ENCODE results near the gene TTLL5. TPM values are rescaled to one million over a fixed set of nuclear protein-coding genes. Genes with fewer than 3 reads are reported as not detected.

TTLL5 gene
- total RNA-seq, 1 donor from 2014 or later, result 37.9 TPM

- H3K27ac Mint-ChIP-seq, result no peak overlapping the region
- ChIA-PET POLR2A (no interaction called here), CTCF (no interaction called here)
- H3K9me3 Mint-ChIP-seq, result peaks cover 4% of the 10 kb centered on the region
- H3K36me3 Mint-ChIP-seq (ENCODE audit: low read depth), result peaks cover 14% of the 10 kb centered on the region
- H3K4me1 Mint-ChIP-seq, result no peaks in the 10 kb centered on the region
- intact Hi-C loops (cut with micrococcal nuclease), result no loop called here
- no peaks in the 10 kb centered on the region for H3K27me3 Mint-ChIP-seq
- TF ChIP-seq, protein P1, sequence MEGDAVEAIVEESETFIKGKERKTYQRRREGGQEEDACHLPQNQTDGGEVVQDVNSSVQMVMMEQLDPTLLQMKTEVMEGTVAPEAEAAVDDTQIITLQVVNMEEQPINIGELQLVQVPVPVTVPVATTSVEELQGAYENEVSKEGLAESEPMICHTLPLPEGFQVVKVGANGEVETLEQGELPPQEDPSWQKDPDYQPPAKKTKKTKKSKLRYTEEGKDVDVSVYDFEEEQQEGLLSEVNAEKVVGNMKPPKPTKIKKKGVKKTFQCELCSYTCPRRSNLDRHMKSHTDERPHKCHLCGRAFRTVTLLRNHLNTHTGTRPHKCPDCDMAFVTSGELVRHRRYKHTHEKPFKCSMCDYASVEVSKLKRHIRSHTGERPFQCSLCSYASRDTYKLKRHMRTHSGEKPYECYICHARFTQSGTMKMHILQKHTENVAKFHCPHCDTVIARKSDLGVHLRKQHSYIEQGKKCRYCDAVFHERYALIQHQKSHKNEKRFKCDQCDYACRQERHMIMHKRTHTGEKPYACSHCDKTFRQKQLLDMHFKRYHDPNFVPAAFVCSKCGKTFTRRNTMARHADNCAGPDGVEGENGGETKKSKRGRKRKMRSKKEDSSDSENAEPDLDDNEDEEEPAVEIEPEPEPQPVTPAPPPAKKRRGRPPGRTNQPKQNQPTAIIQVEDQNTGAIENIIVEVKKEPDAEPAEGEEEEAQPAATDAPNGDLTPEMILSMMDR (IDR thresholded peaks at IDR 0.05), result no peak
- ATAC-seq (ENCODE audit: low read depth), result no peak
- no peak overlapping the region for H3K4me3 Mint-ChIP-seq
- no peak for DNase-seq
Observed at GRCh38 chr14:75835737-75836136, 174.7 kb downstream of the TTLL5 start.

DNA sequence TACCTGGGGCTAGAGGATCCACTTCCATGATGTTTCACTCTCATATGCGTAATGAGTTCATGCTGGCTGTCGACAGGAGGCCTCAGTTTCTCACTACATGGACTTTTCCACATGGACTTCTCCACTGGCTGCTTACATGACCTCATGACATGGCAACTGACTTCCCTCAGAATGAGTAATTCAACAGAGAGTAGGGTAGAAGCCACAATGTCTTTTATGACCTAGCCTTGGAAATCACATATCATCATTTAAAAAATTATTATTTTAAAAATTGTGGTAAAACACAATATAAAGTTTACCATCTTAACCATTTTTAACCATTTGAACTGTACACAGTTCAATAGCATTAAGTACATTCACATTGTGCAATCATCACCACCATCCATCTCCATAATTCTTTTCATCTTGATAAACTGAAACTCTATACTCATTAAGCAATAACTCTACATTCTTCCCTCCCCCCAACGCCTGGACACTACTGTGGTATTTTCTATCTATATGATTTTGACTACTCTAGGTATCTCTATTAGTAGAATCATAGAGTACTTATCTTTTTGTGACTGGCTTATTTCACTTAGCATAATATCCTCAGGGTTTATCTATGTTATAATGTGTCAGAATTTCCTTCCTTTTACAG lies 176.2 kb downstream of the TTLL5 start:
- Mint-ChIP-seq H3K4me3 (no peak overlapping the region), H3K36me3 (ENCODE audit: low read depth) (peaks cover 16% of the 10 kb centered on the region), H3K27ac (no peak overlapping the region), H3K9me3 (peaks cover 4% of the 10 kb centered on the region), H3K27me3 (no peaks in the 10 kb centered on the region), H3K4me1 (no peaks in the 10 kb centered on the region)
- DNase-seq, result no peak
- intact Hi-C loops (cut with micrococcal nuclease), result no loop called here
- no peak for ATAC-seq (ENCODE audit: low read depth)
- ChIA-PET CTCF (no interaction called here), POLR2A (no interaction called here)
- TF ChIP-seq, protein P1 (IDR thresholded peaks at IDR 0.05), result no peak

- TF ChIP-seq, protein P1 (IDR thresholded peaks at IDR 0.05), result no peak
- no peak overlapping the region for H3K27ac Mint-ChIP-seq
- H3K4me3 Mint-ChIP-seq, result no peak overlapping the region
- peaks cover 14% of the 10 kb centered on the region for H3K36me3 Mint-ChIP-seq (ENCODE audit: low read depth)
- no peak for ATAC-seq (ENCODE audit: low read depth)
- ChIA-PET POLR2A (no interaction called here), CTCF (no interaction called here)
- intact Hi-C loops (cut with micrococcal nuclease), result no loop called here
- no peaks in the 10 kb centered on the region for H3K4me1 Mint-ChIP-seq
- peaks cover 4% of the 10 kb centered on the region for H3K9me3 Mint-ChIP-seq
- no peaks in the 10 kb centered on the region for H3K27me3 Mint-ChIP-seq
- no peak for DNase-seq
Observed at GRCh38 chr14:75840911-75841310, 179.9 kb downstream of the TTLL5 start.

DNA sequence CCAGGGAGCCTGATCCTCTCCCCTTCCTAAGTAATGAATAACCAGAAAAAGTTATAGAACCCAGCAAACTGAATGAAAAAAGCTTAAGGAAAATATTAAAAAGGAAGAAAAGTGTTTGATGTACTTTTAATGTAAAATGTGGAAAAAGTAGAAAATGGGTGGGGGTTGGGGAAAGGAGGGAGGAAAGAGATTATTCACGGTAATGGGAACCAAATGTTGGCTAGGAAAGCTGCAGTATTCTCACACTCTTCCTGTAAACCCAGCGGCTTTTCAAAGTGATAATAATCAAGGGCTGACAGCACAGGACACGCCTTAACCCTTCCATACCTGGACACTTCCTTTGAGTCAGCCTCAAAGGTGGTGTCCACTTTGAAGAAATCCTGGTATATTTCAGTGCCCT lies 181.5 kb downstream of the TTLL5 start:
- intact Hi-C loops (cut with micrococcal nuclease), result no loop called here
- no peaks in the 10 kb centered on the region for H3K4me1 Mint-ChIP-seq
- H3K36me3 Mint-ChIP-seq (ENCODE audit: low read depth), result peaks cover 12% of the 10 kb centered on the region
- ChIA-PET CTCF (no interaction called here), POLR2A (no interaction called here)
- TF ChIP-seq, protein P1 (IDR thresholded peaks at IDR 0.05), result no peak
- DNase-seq, result no peak
- ATAC-seq (ENCODE audit: low read depth), result no peak
- no peaks in the 10 kb centered on the region for H3K27me3 Mint-ChIP-seq
- H3K9me3 Mint-ChIP-seq, result peaks cover 4% of the 10 kb centered on the region
- no peak overlapping the region for H3K4me3 Mint-ChIP-seq
- H3K27ac Mint-ChIP-seq, result no peak overlapping the region

DNA sequence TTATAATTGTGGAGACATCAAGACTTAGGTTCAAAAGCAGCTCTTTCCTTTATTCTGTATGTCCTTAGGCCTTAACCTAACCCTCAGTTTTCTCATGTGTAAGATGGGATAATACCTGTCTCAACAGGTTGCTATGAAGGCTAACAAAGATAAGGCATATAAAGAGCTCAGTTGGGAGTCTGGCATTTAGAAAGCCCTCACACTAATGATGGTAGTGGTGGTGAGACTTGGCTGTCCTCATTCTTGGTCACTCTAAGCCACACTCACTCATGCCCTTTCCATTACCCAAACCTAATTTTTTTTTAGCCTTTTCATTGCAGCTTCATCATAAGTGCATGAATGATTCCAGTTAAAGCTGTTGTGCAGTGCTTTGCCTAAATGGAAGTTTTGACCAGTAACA lies 183.4 kb downstream of the TTLL5 start:
- TF ChIP-seq, protein P1 (IDR thresholded peaks at IDR 0.05), result no peak
- Mint-ChIP-seq H3K4me3 (no peak overlapping the region), H3K9me3 (no peaks in the 10 kb centered on the region), H3K4me1 (no peaks in the 10 kb centered on the region), H3K36me3 (ENCODE audit: low read depth) (peaks cover 3% of the 10 kb centered on the region), H3K27ac (no peak overlapping the region), H3K27me3 (no peaks in the 10 kb centered on the region)
- ChIA-PET CTCF (no interaction called here), POLR2A (no interaction called here)
- DNase-seq (no peak), ATAC-seq (ENCODE audit: low read depth) (no peak)
- intact Hi-C loops (cut with micrococcal nuclease), result no loop called here

All from activated B cell treated with CpG ODN at 0.5 μM for 24 hours (primary cell).